ENCODE data around the gene TREX2.

DNA sequence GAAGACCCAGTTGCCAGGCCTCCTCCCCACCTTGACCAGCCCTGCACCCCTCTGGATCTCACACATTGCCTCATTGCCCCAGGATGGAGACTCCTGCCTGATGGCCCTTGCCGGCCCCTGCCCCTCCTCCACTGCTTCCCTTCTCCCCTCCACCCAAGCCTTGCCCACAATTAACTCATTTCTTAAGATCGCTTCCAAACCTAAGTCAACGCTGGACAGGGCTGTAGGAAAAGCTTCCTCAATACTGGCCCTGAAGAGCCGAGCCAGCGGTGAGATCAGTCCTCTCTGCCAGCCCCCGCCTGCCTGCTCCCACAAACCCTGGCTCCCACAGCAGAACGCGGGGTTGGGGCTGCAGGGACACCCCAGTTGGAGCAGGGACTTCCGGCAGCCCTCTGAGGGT lies 32.0 kb upstream of the TREX2 start:
- TF ChIP-seq SUZ12 (IDR thresholded peaks at IDR 0.05; ENCODE audit: low read length): no peak
- TF ChIP-seq, protein P1, sequence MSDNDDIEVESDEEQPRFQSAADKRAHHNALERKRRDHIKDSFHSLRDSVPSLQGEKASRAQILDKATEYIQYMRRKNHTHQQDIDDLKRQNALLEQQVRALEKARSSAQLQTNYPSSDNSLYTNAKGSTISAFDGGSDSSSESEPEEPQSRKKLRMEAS (IDR thresholded peaks at IDR 0.05): no peak
- no peak for TF ChIP-seq TAF1 (IDR thresholded peaks at IDR 0.05; ENCODE audit: low read depth, low read length)
- TF ChIP-seq, protein P2, sequence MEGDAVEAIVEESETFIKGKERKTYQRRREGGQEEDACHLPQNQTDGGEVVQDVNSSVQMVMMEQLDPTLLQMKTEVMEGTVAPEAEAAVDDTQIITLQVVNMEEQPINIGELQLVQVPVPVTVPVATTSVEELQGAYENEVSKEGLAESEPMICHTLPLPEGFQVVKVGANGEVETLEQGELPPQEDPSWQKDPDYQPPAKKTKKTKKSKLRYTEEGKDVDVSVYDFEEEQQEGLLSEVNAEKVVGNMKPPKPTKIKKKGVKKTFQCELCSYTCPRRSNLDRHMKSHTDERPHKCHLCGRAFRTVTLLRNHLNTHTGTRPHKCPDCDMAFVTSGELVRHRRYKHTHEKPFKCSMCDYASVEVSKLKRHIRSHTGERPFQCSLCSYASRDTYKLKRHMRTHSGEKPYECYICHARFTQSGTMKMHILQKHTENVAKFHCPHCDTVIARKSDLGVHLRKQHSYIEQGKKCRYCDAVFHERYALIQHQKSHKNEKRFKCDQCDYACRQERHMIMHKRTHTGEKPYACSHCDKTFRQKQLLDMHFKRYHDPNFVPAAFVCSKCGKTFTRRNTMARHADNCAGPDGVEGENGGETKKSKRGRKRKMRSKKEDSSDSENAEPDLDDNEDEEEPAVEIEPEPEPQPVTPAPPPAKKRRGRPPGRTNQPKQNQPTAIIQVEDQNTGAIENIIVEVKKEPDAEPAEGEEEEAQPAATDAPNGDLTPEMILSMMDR (IDR thresholded peaks at IDR 0.05; ENCODE audit: control extremely low read depth in 1 of 3, insufficient read depth in 1 of 3, low read depth in 1 of 3, low read length in 3 of 3): no peak
- TF ChIP-seq TCF12 (IDR thresholded peaks at IDR 0.05; ENCODE audit: low read depth, low read length): no peak
- no peak for TF ChIP-seq BRCA1 (IDR thresholded peaks at IDR 0.05; ENCODE audit: low read depth, low read length)
- TF ChIP-seq KDM4A (IDR thresholded peaks at IDR 0.05; ENCODE audit: low read depth, low read length, severe bottlenecking): no peak
- no peak for TF ChIP-seq JUND (IDR thresholded peaks at IDR 0.05; ENCODE audit: low read length)
- TF ChIP-seq RBBP5 (IDR thresholded peaks at IDR 0.05; ENCODE audit: borderline replicate concordance, low read depth, low read length): no peak
- TF ChIP-seq CEBPB (IDR thresholded peaks at IDR 0.05; ENCODE audit: low read depth, low read length): no peak
- no peak for TF ChIP-seq NRF1 (IDR thresholded peaks at IDR 0.05; ENCODE audit: low read depth, low read length)
- TF ChIP-seq EZH2 (IDR thresholded peaks at IDR 0.05; ENCODE audit: low read depth, low read length, severe bottlenecking): no peak

All from H1 (cell line).